Activated T-cell treated with anti-CD3 and anti-CD28 coated beads, Interleukin-2, amount 50 U/mL, for 72 hours (primary cell): ENCODE measurements around the gene ZFP64. TPM values are rescaled to one million over a fixed set of nuclear protein-coding genes. Genes with fewer than 3 reads are reported as not detected.

Source experiments
- ATAC-seq, 2 donors: fragments of 150-1000 bp; cut with Tn5 transposase; replicated peaks in 1 of 2; 2 replicates each; pipeline ENCODE4 v1.10.0; 2021; ENCODE audit warnings: moderate library complexity in 2 of 2, mild to moderate bottlenecking in 1 of 2
- DNase-seq, 2 donors: peaks; one replicate each; pipeline ENCODE4 v3.0.0; 2021 to 2022; ENCODE audit warnings: mixed read lengths in 1 of 2
- H3K27ac Mint-ChIP-seq: one replicate; pipeline ENCODE4 v1.8.0; 2022; ENCODE audit warnings: mild to moderate bottlenecking, moderate library complexity, mixed read lengths
- H3K27me3 Mint-ChIP-seq: one replicate; pipeline ENCODE4 v1.8.0; 2022; ENCODE audit warnings: low read depth, mixed read lengths
- H3K36me3 Mint-ChIP-seq, 2 donors: one replicate each; pipeline ENCODE4 v1.8.0; 2022; ENCODE audit warnings: mixed read lengths in 2 of 2, mild to moderate bottlenecking in 1 of 2; ENCODE audit not compliant: insufficient read depth in 2 of 2
- H3K4me1 Mint-ChIP-seq: one replicate; pipeline ENCODE4 v1.8.0; 2022; ENCODE audit warnings: low read depth, mixed read lengths
- H3K4me3 Mint-ChIP-seq, 2 donors: one replicate each; pipeline ENCODE4 v1.8.0; 2022; ENCODE audit warnings: mild to moderate bottlenecking in 2 of 2, mixed read lengths in 2 of 2, moderate library complexity in 2 of 2
- H3K9me3 Mint-ChIP-seq, 2 donors: one replicate each; pipeline ENCODE4 v1.8.0; 2022; ENCODE audit warnings: mixed read lengths in 2 of 2
- total RNA-seq, 2 donors: library from RNA; stranded (reverse); gene quantifications; one replicate each; pipeline ENCODE4 v1.2.3, GENCODE V29; 2022

Gene ZFP64
- total RNA-seq, 2 donors from 2014 or later = 11.6 to 12.4 TPM

GRCh38 chr20:52104546-52105441 is 86.8 kb downstream of the ZFP64 start:
- H3K4me3 Mint-ChIP-seq = peak overlapping the region; percentile 82 to 84
- ATAC-seq (peak; percentile 44 to 47), DNase-seq (peak; percentile 6)
- H3K27ac Mint-ChIP-seq = peak overlapping the region; percentile 10
- peaks cover 17% of the 10 kb centered on the region for H3K4me1 Mint-ChIP-seq
- no peaks in the 10 kb centered on the region for H3K9me3 Mint-ChIP-seq
- H3K36me3 Mint-ChIP-seq = no peaks in the 10 kb centered on the region
- H3K27me3 Mint-ChIP-seq = peaks cover 30% of the 10 kb centered on the region

GRCh38 chr20:52103913-52104545 is 87.5 kb downstream of the ZFP64 start:
- H3K4me3 Mint-ChIP-seq = peak overlapping the region; percentile 82 to 84
- ATAC-seq (peak; percentile 5 to 38), DNase-seq (peak; percentile 4 to 8)
- H3K27me3 Mint-ChIP-seq = peaks cover 30% of the 10 kb centered on the region
- no peak overlapping the region for H3K27ac Mint-ChIP-seq
- peaks cover 17% of the 10 kb centered on the region for H3K4me1 Mint-ChIP-seq
- no peaks in the 10 kb centered on the region for H3K36me3 Mint-ChIP-seq
- no peaks in the 10 kb centered on the region for H3K9me3 Mint-ChIP-seq

GRCh38 chr20:52103335-52103912 is 88.2 kb downstream of the ZFP64 start:
- H3K27ac Mint-ChIP-seq = no peak overlapping the region
- DNase-seq (peak in 1 of 2 donors; percentile 11), ATAC-seq (peak in 1 of 2 donors; percentile 11)
- no peaks in the 10 kb centered on the region for H3K9me3 Mint-ChIP-seq
- no peaks in the 10 kb centered on the region for H3K36me3 Mint-ChIP-seq
- H3K4me3 Mint-ChIP-seq = peak overlapping the region; percentile 82 to 84
- peaks cover 30% of the 10 kb centered on the region for H3K27me3 Mint-ChIP-seq
- H3K4me1 Mint-ChIP-seq = peaks cover 17% of the 10 kb centered on the region

GRCh38 chr20:52102559-52102958 is 89.0 kb downstream of the ZFP64 start:
- ATAC-seq (no peak), DNase-seq (no peak)
- peaks cover 30% of the 10 kb centered on the region for H3K27me3 Mint-ChIP-seq
- H3K9me3 Mint-ChIP-seq = no peaks in the 10 kb centered on the region
- peaks cover 17% of the 10 kb centered on the region for H3K4me1 Mint-ChIP-seq
- no peaks in the 10 kb centered on the region for H3K36me3 Mint-ChIP-seq
- peak overlapping the region in 1 of 2 donors; percentile 11 for H3K4me3 Mint-ChIP-seq
- H3K27ac Mint-ChIP-seq = no peak overlapping the region

GRCh38 chr20:52102126-52102525 is 89.5 kb downstream of the ZFP64 start:
- H3K27ac Mint-ChIP-seq = no peak overlapping the region

More at GRCh38 chr20:52102126-52102525, 89.5 kb downstream of the ZFP64 start:
- Mint-ChIP-seq H3K4me1 (peaks cover 17% of the 10 kb centered on the region), H3K27me3 (peaks cover 30% of the 10 kb centered on the region), H3K9me3 (no peaks in the 10 kb centered on the region), H3K36me3 (no peaks in the 10 kb centered on the region), H3K4me3 (no peak overlapping the region)
- ATAC-seq (no peak), DNase-seq (no peak)
